Prostate gland (tissue), 2 donors: ENCODE data around the gene SCGB3A2.

Source experiments
- POLR2A ChIP-seq: fragments of 450-650 bp; IDR thresholded peaks from one replicate; pipeline ENCODE4 v1.6.1; 2016; ENCODE audit warnings: antibody characterized with exemption, mild to moderate bottlenecking
- POLR2AphosphoS5 ChIP-seq: sonication (generic); formaldehyde crosslinking; IDR thresholded peaks from one replicate; pipeline ENCODE4 v1.6.1; 2017; ENCODE audit warnings: antibody characterized with exemption
- TF ChIP-seq, protein P1 (sequence below), 4 experiments: fragments of 200-600 bp in 2 of 4; fragments of 450-650 bp in 2 of 4; sonication (generic) in 2 of 4; IDR thresholded peaks; 1 replicate in 3 of 4; 2 replicates in 1 of 4; pipeline ENCODE4 v1.5.1; 2016 to 2019; ENCODE audit warnings: antibody characterized with exemption in 4 of 4, mild to moderate bottlenecking in 2 of 4, moderate library complexity in 2 of 4

DNA sequence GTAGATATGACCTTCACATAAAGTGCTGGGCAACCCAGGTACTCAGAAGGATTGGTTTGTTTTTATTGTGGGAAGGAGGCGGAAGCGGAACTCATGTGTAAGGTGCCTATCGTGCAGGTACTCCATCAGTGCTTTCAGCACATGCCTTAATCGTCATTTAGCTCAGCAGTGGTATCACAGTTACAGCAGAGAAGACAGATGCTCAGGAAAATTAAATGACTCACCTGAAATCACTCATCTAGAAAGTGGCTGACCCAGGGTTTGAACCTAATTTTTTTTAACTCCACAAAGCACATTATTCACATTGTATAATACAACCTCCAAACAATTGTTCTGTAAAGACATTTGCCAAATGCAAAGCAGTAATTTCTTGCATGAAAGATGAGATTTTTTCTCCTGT, 25.6 kb downstream of the SCGB3A2 start:
- TF ChIP-seq POLR2A (no peak), POLR2AphosphoS5 (no peak)
- TF ChIP-seq, protein P1, sequence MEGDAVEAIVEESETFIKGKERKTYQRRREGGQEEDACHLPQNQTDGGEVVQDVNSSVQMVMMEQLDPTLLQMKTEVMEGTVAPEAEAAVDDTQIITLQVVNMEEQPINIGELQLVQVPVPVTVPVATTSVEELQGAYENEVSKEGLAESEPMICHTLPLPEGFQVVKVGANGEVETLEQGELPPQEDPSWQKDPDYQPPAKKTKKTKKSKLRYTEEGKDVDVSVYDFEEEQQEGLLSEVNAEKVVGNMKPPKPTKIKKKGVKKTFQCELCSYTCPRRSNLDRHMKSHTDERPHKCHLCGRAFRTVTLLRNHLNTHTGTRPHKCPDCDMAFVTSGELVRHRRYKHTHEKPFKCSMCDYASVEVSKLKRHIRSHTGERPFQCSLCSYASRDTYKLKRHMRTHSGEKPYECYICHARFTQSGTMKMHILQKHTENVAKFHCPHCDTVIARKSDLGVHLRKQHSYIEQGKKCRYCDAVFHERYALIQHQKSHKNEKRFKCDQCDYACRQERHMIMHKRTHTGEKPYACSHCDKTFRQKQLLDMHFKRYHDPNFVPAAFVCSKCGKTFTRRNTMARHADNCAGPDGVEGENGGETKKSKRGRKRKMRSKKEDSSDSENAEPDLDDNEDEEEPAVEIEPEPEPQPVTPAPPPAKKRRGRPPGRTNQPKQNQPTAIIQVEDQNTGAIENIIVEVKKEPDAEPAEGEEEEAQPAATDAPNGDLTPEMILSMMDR (IDR thresholded peaks at IDR 0.05): no peak
